Peyer's patch (tissue), 4 donors: Measurements from ENCODE around the gene C1QL1.

Experiments
- CTCF ChIP-seq, 6 experiments: fragments of 450-650 bp in 4 of 6; fragments of 200-600 bp in 2 of 6; sonication (generic) in 1 of 6; IDR thresholded peaks; one replicate each; pipeline ENCODE4 v1.5.1; 2017 to 2019; ENCODE audit warnings: antibody characterized with exemption in 6 of 6, mild to moderate bottlenecking in 3 of 6, moderate library complexity in 1 of 6
- POLR2A ChIP-seq, 2 donors: fragments of 450-650 bp; IDR thresholded peaks; one replicate each; pipeline ENCODE4 v1.5.1; 2017; ENCODE audit warnings: antibody characterized with exemption in 2 of 2, mild to moderate bottlenecking in 2 of 2, moderate library complexity in 2 of 2

GRCh38 chr17:45016823-45017222 lies 48.7 kb upstream of the C1QL1 start:
- no peak for TF ChIP-seq CTCF (IDR thresholded peaks at IDR 0.05)
- no peak for TF ChIP-seq POLR2A (IDR thresholded peaks at IDR 0.05)
